ENCODE results near the gene RTEL1.

DNA sequence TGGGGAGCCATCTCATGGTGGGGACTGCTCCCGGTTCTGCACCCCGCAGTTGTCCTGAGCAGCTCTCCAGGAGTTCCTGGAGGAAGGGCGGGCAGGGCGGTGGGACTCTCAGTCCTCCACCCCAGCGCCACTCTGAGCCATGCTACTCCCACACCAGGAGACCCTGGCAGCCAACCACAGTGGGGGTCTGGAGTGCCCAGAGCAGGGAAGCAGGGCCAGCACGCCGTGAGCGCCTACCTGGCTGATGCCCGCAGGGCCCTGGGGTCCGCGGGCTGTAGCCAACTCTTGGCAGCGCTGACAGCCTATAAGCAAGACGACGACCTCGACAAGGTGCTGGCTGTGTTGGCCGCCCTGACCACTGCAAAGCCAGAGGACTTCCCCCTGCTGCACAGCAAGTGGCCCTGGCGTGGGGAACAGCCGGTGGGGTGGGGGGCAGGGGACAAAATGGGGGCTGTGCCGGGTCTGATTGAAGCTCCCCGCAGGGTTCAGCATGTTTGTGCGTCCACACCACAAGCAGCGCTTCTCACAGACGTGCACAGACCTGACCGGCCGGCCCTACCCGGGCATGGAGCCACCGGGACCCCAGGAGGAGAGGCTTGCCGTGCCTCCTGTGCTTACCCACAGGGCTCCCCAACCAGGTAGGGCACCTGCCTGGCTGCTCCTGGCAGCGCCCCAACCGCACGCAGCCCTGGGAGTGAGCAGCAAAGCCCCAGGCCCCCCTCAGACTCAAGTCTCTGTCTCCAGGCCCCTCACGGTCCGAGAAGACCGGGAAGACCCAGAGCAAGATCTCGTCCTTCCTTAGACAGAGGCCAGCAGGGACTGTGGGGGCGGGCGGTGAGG, 36.7 kb downstream of the RTEL1 start:
- TF ChIP-seq, protein P1, sequence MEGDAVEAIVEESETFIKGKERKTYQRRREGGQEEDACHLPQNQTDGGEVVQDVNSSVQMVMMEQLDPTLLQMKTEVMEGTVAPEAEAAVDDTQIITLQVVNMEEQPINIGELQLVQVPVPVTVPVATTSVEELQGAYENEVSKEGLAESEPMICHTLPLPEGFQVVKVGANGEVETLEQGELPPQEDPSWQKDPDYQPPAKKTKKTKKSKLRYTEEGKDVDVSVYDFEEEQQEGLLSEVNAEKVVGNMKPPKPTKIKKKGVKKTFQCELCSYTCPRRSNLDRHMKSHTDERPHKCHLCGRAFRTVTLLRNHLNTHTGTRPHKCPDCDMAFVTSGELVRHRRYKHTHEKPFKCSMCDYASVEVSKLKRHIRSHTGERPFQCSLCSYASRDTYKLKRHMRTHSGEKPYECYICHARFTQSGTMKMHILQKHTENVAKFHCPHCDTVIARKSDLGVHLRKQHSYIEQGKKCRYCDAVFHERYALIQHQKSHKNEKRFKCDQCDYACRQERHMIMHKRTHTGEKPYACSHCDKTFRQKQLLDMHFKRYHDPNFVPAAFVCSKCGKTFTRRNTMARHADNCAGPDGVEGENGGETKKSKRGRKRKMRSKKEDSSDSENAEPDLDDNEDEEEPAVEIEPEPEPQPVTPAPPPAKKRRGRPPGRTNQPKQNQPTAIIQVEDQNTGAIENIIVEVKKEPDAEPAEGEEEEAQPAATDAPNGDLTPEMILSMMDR (IDR thresholded peaks at IDR 0.05), result no peak
- TF ChIP-seq POLR2A (IDR thresholded peaks at IDR 0.05), result no peak

Data from testis (tissue), 2 donors.